HG03378 (cell line): ENCODE results near the gene CHST11.
A peak's percentile ranks its signal among the peaks of the same experiment; 100 is the strongest.

Experiments used
- ATAC-seq: cut with Tn5 transposase; IDR thresholded peaks from one replicate; pipeline ENCODE4 v1.9.1; 2021; ENCODE audit warnings: mild to moderate bottlenecking, moderate library complexity; ENCODE audit not compliant: unreplicated experiment

The CHST11 gene

DNA sequence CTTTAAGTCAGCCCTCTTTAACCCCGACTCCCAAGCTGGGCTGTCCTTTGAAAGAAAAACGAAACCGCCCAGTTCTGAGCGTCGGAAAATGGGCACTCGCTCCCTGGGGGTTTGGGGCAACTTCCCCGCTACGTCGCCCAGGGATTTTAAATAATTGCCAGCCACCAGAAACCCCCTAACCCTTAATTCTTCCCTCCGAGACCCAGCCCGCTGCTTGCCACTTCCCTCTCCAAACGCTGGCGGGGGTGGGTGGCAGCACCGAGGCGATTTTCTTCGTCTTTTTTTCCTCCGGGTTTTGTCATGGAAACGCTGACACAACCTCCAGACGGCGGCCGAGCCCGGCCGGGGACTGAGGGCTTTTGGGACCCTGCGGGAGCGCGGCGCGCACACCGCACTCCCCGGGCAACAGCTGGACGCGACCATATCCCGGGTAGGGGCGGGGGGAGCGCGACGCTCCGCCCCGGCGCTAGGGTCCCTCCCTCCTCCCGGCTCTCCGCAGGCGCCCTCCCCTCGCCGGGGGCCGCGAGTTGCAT is at the start of gene CHST11:
TSS of gene CHST11 (plus strand) at position 532 of the 533 bp plus-strand sequence.
- peak; percentile 46 for ATAC-seq

DNA sequence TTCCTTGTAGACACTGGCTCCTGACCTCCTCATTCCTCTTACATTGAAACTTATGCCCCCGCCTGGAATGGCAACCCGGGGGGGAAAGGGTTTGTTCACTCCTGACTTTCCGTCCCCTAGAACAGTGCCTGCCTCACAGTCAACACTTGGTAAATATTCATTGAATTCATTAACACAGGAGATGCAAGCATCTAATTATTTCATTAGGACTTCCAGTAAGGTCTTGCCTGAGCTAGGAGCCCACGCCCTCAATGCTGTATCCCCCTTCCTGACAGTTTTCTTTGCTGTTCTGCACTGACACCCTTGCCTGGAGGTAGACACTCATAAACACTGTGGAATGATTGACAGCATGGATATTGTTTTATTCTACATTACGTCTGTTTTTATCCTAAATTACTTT is 49.3 kb upstream of the CHST11 start:
- no peak for ATAC-seq

DNA sequence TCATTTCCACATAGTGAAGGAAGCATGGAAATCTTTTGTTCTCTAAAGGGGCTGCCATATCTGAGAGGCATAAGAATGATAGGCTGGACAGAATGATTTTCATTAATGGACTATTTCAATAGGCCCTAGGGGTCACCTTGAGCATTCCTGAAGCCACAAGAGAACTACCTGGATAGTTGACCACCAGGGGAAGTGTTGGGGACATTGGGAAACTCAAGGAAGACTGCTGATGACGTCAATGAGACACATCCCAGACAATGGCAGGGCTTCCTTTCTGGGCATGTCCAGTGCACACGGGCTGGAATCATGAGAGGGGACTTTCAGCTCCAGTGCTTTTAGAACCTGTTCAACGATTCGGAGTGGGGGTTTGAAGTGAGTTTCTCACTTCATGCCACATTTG is 48.8 kb upstream of the CHST11 start:
- ATAC-seq = no peak

DNA sequence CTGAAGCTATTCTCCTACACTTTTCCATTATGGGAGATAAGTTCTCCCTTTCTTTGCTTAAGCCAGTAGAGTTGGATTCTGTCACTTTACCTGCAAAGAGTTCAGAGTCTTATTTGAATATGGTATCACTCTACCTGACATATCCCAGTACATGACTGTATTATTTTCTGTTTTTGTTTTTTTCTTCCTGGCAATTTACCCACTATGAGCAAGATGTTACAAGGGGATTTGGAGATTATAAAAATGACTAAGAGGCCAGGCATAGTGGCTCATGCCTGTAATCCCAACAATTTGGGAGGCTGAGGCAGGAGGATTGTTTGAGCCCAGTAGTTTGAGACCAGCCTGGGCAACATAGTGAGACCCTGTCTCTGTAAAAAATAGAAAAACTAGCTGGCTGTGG is 46.4 kb upstream of the CHST11 start:
- no peak for ATAC-seq

DNA sequence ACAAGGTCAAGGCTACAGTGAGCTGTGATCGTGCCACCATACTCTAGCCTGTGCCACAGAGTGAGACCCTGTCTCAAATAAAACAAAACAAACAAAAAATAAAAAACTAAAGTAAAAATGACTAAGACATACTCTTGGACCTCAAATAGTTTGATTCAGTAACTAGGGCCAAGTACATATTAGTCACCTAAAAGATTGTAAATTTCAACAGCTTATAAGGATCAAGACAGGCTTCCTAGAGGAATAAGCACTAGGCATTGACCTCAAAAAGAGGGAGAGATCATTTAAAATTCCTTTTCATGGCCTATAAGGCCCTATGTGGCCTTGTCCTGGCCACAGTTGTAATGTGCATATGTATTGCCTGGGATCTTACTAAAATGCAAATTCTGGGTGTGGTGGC is 46.0 kb upstream of the CHST11 start:
- no peak for ATAC-seq

DNA sequence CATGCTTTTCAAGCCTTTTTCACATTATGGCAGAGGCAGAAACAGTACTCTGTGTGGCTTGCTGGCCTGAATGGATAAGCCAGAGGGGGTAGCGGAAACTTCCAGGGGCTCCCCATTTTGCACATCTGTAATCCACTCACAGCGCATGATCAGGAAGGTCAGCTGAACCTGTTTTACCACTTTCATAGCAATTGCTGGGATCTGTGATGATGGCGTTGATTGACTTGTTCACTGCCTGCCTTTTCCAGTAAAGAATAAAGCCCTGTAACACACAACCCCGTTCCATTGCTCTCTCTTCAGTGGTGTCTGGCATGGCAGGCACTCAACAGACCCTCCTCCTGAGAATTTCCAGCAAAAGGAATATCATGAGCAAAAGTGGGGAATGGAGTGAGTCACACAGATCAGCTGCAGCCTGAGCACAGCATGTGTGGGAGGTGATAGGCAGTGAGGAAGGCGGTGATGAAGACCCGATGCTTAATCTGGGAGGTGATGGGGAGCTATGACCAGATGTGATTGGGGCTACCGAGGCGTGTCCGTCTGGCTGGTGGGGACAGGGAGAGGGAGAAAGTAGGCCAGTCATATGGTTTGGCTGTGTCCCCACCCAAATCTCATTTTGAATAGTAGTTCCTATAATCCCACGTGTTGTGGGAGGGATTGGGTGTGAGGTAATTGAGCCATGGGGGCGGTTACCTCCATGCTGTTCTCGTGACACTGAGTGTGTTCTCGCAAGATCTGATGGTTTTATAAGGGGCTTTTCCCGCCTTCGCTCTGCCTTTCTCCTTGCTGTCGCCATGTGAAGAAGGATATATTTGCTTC is 44.7 kb upstream of the CHST11 start:
- ATAC-seq = no peak

DNA sequence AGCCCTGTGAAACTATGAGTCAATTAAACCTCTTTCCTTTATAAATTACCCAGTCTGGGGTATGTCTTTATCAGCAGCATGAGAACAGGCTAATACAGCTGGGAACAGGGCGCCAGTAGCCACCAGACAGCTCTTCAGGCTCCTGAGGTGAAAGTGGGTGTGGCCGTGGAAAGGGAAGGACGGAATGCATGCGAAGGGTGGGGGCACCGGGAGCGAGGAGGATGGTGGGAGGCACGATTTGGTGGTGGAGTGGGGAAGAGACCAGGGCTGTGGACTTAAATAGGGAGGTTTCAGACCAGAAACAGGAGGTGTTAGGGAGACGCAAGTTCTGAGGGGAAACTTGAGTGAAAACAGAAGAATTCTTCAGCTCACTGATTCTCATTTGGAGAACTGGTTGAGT is 44.1 kb upstream of the CHST11 start:
- ATAC-seq = no peak

DNA sequence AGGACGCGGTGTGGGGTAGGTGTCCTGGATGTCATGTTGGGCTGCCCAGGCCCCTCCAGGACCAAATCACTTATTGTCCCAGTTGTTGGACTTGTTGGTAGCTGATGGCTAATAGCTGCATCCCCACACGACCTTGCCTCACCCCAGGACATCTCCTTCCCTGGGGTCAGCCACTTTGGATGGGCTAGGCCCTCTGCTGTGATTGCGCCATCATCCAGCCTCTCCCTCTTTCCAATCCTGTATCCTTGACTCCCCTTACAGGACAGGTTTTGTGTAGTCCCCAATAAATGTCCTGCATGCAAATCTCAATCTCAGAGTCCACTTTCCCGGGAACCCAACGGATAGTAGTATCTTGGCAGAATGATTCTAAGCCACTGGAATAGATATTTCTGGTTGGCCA is 43.4 kb upstream of the CHST11 start:
- ATAC-seq = no peak

DNA sequence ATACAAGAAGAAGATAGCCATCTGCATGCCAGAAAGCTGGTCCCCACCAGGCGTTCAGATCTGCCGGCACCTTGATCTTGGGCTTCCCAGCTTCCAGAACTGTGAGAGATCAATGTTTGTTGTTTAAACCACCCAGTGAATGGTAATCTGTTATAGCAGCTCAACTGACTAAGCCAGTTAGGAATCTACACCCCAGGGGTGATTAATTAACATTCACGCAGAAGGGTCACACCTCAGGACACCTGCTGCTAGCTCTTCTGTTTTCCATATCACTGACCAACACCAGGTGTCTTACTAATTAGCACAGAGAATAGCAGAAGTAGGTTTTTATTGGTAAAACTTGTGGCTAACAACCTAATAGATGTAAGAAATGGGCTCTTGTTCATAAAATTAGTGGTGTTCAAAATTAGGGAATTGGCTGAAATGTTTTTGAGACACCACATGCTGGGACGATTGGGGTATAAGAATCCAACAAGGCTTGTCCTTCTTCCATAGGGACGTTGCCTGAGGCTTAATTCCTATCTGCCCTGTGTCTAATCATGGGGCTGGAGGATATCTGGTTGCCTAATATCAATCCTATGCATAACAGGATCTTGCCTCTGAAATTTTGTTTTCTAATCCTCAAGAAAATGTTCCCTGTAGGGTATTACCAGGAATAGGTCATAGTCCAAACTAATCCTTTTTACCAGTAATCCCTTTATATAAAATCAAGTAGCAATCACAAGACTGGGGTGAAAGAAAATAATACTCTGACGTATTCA is 42.0 kb upstream of the CHST11 start:
- ATAC-seq = no peak

DNA sequence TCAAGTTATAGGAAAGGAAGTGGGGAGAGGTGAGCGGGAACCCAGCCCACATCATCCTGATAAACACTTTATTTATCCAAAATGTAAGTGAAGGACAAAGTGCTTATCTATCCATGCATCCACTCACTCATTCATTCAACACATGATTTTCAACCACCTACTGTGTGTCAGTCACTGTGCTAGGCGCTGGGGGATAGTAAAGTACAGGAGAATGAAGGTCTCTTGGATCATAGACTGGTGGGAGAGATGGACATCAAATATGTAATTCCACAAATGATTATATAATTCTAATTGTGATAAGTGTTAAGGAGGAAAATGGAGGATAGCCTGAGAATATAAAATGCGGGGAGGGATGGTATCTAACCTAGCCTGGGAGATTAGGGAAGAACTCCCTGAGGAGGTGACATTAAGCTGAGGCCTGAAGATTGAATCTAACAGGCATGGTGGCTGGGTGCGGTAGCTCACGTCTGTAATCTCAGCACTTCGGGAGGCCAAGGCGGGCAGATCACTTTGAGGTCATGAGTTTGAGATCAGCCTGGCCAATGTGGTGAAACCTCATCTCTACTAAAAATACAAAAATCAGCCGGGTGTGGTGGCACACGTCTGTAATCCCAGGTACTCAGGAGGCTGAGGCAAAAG is 41.3 kb upstream of the CHST11 start:
- no peak for ATAC-seq

DNA sequence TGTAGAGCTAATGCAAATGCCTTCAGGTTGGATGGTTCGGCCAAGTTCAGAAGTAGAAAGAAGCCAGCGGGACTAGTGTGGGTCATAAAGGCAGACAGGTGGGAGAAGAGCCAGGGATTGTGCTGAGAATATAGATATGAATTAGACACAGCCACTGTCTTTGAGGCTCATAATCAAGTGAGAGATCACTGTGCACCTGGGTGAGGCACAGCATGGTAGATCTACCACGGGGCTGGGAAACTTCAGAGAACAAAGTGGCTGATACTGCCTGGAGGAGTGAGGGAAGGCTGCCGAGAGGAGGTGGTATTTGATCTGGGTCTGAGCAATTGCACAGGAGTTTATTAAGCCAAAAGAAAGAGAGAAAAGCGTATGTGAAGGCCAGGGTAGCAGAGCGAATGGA is 40.6 kb upstream of the CHST11 start:
- ATAC-seq = no peak

DNA sequence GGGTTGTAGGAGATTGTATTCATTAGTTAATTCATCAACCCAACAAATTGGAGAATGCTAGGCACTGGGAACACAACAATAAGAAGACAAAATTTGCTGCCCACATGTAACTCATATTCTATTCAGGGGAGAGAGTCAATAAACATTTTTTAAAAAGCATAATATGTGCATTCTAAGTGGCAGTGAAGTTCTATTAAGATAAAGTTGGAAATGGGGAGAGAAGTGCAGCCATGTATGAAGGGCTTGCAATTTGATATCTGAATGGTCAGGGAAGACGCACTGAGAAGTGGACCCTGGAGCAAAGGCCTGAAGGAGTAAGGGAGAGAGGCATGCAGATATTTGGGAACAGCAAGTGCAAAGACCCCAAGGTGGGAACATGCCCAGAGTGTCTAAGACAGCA is 40.2 kb upstream of the CHST11 start:
- ATAC-seq = no peak

DNA sequence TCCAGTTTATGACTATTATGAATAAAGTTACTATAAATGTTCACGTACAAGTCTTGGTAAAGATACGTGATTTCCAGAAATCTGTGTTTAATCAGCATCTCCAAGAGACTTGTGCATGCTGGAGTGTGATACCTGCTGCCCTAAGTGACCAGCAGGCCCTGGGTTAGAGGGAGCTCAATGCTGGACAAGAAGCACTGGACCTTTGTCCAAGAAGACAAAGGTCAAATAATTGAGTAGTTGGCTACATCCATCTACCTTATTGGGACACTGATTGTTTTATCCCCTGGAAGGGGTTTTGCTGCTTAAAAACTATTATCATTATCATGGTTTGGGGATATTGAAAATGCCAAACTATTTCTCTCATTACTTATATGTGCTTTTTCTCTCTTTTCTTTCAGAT is 37.0 kb upstream of the CHST11 start:
- ATAC-seq = no peak

DNA sequence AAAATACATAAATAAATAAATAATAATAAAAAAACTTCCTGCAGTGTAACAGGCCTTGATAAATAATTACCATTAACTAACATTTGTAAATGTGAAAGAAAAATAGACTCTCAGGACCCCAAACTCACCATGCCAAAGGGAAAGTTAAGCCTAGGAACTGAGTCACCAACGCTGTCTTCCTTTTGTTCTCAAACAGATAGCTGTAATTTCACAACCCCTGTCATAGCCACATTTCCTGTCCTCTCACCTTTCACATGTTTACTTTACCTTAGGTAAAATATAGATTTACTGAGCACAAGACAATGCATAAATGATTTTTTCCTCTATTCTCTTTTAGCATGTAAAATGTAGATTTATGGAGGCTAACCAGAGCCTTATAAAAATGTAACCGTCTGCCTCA is 35.9 kb upstream of the CHST11 start:
- no peak for ATAC-seq

DNA sequence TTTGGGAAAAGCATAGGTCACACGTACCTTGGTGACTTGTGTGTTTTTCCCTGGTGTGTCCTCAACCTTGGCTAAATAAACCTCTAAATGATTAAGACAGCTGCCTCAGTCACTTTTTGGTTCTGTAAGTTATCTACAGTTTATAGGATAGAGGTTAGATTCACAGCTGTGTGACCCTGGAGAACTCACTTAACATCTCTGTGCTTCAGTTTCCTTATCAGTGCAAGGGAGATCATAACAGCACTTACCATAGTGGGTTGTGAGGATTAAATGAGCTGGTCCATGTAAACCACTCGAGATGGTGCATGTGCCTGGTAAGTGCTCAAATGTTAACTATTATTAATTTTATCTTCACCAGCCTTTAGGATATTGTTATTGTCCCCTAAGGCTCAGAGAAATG is 35.4 kb upstream of the CHST11 start:
- ATAC-seq = no peak

DNA sequence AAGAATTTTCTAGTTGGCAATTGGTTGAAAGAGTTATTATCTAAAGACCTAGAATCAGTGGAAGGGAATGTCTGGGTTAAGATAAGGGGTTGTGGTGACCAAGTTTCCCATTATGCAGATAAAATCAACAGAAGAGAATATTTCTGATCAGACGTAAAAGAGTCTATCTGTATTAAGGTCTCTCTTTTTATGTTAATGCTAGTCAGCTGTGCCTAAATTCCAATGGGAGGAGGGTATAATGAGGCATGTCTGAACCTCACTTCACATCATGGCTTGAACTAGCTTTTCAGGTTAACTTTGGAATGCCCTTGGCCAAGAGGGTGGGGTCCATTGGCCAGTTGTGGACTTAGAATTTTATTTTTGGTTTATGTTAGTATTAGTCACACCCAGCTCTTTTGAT is 34.3 kb upstream of the CHST11 start:
- no peak for ATAC-seq

DNA sequence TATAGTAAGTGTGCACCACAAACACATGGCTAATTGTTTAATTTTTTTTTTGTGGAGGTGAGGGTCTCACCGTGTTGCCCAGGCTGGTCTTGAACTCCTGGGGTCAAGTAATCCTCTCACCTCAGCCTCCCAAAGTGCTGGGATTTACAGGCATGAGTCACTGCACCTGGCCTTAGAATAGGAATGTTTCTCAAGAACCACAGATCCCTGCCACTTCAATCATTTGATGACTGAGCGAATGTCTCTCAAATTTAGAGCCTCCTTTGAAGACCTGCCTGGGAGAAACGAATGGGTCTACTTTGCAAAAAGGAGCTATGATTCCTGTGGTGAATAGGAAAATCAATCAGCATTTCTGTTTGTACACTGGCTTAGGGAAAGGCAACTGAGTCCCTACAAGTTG is 33.5 kb upstream of the CHST11 start:
- no peak for ATAC-seq

DNA sequence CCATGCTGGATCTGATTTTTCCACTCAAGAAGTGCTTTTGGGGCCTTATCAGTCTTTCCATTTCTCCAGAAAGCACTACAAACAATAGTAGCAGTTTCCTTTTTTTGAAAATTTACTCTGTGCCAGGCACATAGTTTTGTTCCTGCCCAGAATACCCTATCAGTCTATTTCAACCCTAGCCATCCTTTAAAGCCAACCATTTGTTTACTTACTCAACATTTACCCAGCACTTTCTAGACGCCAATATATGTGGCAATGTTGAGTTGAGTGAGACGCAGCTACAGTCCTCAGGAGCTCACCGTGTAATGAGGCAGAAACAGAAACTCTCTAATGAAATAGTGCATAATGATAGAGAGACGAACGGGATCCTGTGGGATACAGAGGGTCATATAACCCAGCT is 32.9 kb upstream of the CHST11 start:
- no peak for ATAC-seq

DNA sequence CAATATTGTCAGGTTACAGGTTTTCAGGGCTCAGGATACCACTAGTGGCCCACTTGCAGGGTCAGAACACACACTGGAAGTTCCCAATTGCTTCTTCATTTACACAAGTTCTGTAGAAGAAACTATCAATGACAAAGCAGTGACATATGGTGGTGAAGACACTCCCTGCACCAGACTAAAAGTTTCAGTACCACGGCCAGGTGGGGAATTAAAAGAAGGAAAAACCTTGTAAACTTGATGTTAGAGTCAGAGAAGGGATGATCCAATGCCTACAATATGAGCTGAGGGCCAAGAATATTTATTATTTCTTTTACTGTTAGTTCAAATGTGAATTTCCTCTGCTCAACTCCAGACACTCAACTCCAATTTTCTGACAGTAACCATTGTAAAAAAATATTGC is 31.8 kb upstream of the CHST11 start:
- no peak for ATAC-seq

DNA sequence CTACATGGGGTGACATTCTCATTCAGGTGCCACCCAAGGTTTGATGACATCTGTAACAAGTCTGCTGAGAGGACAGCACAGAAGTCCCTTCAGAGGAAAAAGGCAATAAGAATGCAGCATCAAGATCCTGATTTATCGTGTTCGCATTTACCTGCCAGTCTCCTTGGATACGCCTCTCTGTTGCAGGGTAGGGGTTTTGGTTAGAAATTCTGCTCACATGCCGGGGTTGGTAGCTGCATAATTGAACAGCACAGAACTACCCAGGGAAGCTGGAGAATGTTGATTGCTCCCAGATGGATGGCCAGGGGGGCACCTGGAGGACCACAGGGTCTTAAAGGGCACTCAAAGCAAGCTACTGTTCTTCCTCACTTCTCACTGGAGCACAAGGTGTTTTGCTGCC is 31.1 kb upstream of the CHST11 start:
- no peak for ATAC-seq

DNA sequence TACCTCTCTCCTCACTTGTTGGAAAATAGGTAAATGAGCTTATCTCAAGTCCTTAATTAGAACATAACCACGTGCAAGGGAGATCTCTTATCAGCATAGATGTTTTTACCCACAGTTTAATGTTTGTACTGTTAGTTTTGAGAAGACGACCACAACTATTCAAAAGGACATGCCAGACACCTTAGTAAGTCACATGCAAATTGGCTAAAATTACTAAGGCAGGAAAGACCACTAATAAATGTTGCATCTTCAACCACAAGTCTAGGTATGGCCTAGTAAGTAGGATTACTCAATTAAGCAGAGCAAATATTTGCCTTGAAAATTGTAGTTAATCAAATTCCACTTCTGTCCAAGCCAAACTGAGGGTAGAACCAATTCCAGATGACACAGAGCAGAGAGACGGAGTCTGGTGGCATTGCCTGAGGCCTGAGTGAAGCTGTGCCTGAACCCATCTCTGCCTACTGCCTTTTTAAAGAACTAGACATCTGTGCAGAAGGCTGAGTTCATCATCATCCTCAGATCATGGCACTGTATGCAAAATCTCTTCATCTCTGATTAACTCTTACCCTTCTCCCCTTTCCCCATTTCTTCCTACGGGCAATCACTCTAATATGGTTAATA is 29.7 kb upstream of the CHST11 start:
- peak; percentile 31 for ATAC-seq
